Measurements from ENCODE around the gene ATP2B2.

The ATP2B2 gene

GRCh38 chr3:10287936-10288574 lies 217.3 kb downstream of the ATP2B2 start:
- no peaks in the 10 kb centered on the region for H3F3A ChIP-seq (ENCODE audit: low read depth)
- no peaks in the 10 kb centered on the region for H3K9me3 ChIP-seq (ENCODE audit: insufficient read depth, low read depth, low read length)
- no peak overlapping the region for H2AFZ ChIP-seq (ENCODE audit: low read length)
- no peak overlapping the region for H3K9ac ChIP-seq (ENCODE audit: low read depth, low read length, poor library complexity, severe bottlenecking)
- H3K4me2 ChIP-seq (ENCODE audit: low read depth, low read length, poor library complexity, severe bottlenecking): no peak overlapping the region
- H3K9me2 ChIP-seq (replicated peaks; ENCODE audit: low read depth, low read length): no peaks in the 10 kb centered on the region
- no peaks in the 10 kb centered on the region for H4K20me1 ChIP-seq (ENCODE audit: insufficient read depth, low read length, poor library complexity, severe bottlenecking)
- no peaks in the 10 kb centered on the region for H3K27me3 ChIP-seq (ENCODE audit: insufficient read depth, low read length, poor library complexity, severe bottlenecking)
- no peaks in the 10 kb centered on the region for H3K4me1 ChIP-seq (ENCODE audit: insufficient read depth, low read length, poor library complexity, severe bottlenecking)
- TF ChIP-seq, protein P1, sequence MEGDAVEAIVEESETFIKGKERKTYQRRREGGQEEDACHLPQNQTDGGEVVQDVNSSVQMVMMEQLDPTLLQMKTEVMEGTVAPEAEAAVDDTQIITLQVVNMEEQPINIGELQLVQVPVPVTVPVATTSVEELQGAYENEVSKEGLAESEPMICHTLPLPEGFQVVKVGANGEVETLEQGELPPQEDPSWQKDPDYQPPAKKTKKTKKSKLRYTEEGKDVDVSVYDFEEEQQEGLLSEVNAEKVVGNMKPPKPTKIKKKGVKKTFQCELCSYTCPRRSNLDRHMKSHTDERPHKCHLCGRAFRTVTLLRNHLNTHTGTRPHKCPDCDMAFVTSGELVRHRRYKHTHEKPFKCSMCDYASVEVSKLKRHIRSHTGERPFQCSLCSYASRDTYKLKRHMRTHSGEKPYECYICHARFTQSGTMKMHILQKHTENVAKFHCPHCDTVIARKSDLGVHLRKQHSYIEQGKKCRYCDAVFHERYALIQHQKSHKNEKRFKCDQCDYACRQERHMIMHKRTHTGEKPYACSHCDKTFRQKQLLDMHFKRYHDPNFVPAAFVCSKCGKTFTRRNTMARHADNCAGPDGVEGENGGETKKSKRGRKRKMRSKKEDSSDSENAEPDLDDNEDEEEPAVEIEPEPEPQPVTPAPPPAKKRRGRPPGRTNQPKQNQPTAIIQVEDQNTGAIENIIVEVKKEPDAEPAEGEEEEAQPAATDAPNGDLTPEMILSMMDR (conservative IDR thresholded peaks at IDR 0.05; ENCODE audit: low read length): no peak
- no peak for TF ChIP-seq EZH2phosphoT487 (IDR thresholded peaks at IDR 0.05; ENCODE audit: borderline replicate concordance)
- no peak overlapping the region for H3K4me3 ChIP-seq (ENCODE audit: low read length, poor library complexity, severe bottlenecking)
- no peaks in the 10 kb centered on the region for H3K79me2 ChIP-seq (ENCODE audit: insufficient read depth, low read length)
- H3K36me3 ChIP-seq (ENCODE audit: insufficient read depth, low read length): peaks cover 38% of the 10 kb centered on the region; the same call in 1 of the 2 replicates

DNA sequence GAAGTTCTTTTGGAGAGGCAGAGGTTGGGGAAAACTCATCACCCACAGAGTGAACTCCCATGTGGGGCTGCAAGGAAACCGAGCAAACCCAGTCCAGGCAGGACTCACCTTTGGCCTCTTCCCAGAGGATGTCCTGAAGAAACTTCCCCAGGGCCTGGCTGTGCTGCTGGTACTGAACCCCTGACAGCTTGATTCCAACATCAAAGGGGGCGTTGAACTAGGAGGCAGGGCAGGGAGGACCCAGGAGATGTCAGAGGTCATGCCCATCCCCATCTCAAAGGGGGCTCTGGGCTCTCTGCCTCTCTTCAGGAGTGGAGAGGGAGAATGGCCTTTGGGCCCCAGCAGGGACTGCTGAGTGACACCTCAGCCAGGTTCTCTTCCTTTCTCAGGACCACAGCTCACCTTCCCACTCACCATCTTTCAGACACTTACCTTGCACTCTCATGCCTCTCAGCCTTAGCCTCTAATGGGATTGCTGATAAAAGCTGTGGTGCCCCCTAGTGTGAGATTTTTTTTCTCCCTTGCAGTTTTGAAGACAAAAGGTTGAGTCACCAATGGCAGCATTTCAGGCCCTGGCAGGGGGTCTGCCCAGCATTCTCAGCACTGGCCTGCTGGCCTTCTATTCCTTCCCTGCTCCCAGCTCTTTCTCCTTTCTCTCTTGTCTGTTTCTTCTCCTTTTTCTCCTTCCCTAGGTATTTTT lies 218.6 kb downstream of the ATP2B2 start:
- TF ChIP-seq, protein P1 (conservative IDR thresholded peaks at IDR 0.05; ENCODE audit: low read length): peak; percentile 55
- TF ChIP-seq EZH2phosphoT487 (IDR thresholded peaks at IDR 0.05; ENCODE audit: borderline replicate concordance): no peak
- Histone ChIP-seq H3K4me1 (ENCODE audit: insufficient read depth, low read length, poor library complexity, severe bottlenecking) (no peaks in the 10 kb centered on the region), H2AFZ (ENCODE audit: low read length) (no peak overlapping the region)

GRCh38 chr3:10286133-10286524 lies 219.3 kb downstream of the ATP2B2 start:
- Histone ChIP-seq H3K36me3 (ENCODE audit: insufficient read depth, low read length) (peaks cover 53% of the 10 kb centered on the region; the same call in 1 of the 2 replicates), H3K9me2 (replicated peaks; ENCODE audit: low read depth, low read length) (no peaks in the 10 kb centered on the region), H2AFZ (ENCODE audit: low read length) (no peak overlapping the region), H3K4me1 (ENCODE audit: insufficient read depth, low read length, poor library complexity, severe bottlenecking) (no peaks in the 10 kb centered on the region), H3K79me2 (ENCODE audit: insufficient read depth, low read length) (no peaks in the 10 kb centered on the region), H3K4me3 (ENCODE audit: low read length, poor library complexity, severe bottlenecking) (no peak overlapping the region), H3K27me3 (ENCODE audit: insufficient read depth, low read length, poor library complexity, severe bottlenecking) (no peaks in the 10 kb centered on the region), H3F3A (ENCODE audit: low read depth) (no peaks in the 10 kb centered on the region), H3K4me2 (ENCODE audit: low read depth, low read length, poor library complexity, severe bottlenecking) (no peak overlapping the region), H4K20me1 (ENCODE audit: insufficient read depth, low read length, poor library complexity, severe bottlenecking) (no peaks in the 10 kb centered on the region), H3K9me3 (ENCODE audit: insufficient read depth, low read depth, low read length) (no peaks in the 10 kb centered on the region), H3K9ac (ENCODE audit: low read depth, low read length, poor library complexity, severe bottlenecking) (no peak overlapping the region)
- no peak for TF ChIP-seq EZH2phosphoT487 (IDR thresholded peaks at IDR 0.05; ENCODE audit: borderline replicate concordance)
- TF ChIP-seq, protein P1 (conservative IDR thresholded peaks at IDR 0.05; ENCODE audit: low read length): no peak

More for the DNA sequence above, 218.6 kb downstream of the ATP2B2 start:
- Histone ChIP-seq H3K9ac (ENCODE audit: low read depth, low read length, poor library complexity, severe bottlenecking) (no peak overlapping the region), H3K4me3 (ENCODE audit: low read length, poor library complexity, severe bottlenecking) (no peak overlapping the region), H3K9me2 (replicated peaks; ENCODE audit: low read depth, low read length) (no peaks in the 10 kb centered on the region), H3K27me3 (ENCODE audit: insufficient read depth, low read length, poor library complexity, severe bottlenecking) (no peaks in the 10 kb centered on the region), H3K79me2 (ENCODE audit: insufficient read depth, low read length) (no peaks in the 10 kb centered on the region), H4K20me1 (ENCODE audit: insufficient read depth, low read length, poor library complexity, severe bottlenecking) (no peaks in the 10 kb centered on the region), H3F3A (ENCODE audit: low read depth) (no peaks in the 10 kb centered on the region), H3K9me3 (ENCODE audit: insufficient read depth, low read depth, low read length) (no peaks in the 10 kb centered on the region), H3K4me2 (ENCODE audit: low read depth, low read length, poor library complexity, severe bottlenecking) (no peak overlapping the region), H3K36me3 (ENCODE audit: insufficient read depth, low read length) (peaks cover 51% of the 10 kb centered on the region; the same call in 1 of the 2 replicates)

Measured in Loucy (cell line).